Common myeloid progenitor, CD34-positive (primary cell): ENCODE results near the gene ZBTB17.

ENCODE experiments used
- CTCF ChIA-PET: fragments of 350-600 bp; sonication (Branson Sonifier 250); formaldehyde crosslinking; loops from one replicate; lab custom pipeline; 2021; ENCODE audit warnings: antibody characterized with exemption; lab: Charles Lee
- POLR2A ChIA-PET: fragments of 350-600 bp; sonication (Branson Sonifier 250); formaldehyde crosslinking; loops from one replicate; lab custom pipeline; 2021; ENCODE audit warnings: antibody characterized with exemption; lab: Charles Lee
- DNase-seq, 3 donors: peaks; one replicate each; pipeline versions ENCODE4 v3.0.0 to v3.0.0-alpha.2; 2013
- H3K27ac ChIP-seq, 2 experiments: 1 replicate in 1 of 2; 2 replicates in 1 of 2; pipeline ENCODE4 v1.7.0; 2013; ENCODE audit warnings: inconsistent platforms in 2 of 2, low read length in 2 of 2, mild to moderate bottlenecking in 2 of 2, low read depth in 1 of 2, moderate library complexity in 1 of 2; ENCODE audit not compliant: severe bottlenecking in 2 of 2, insufficient read depth in 1 of 2, poor library complexity in 1 of 2
- H3K27me3 ChIP-seq, 5 experiments: replicated peaks in 2 of 5; 1 replicate in 3 of 5; 2 replicates in 2 of 5; pipeline versions ENCODE4 v1.6.1 to v1.7.0; 2013; ENCODE audit warnings: low read length in 4 of 5, mild to moderate bottlenecking in 2 of 5, moderate library complexity in 2 of 5, inconsistent platforms in 1 of 5; ENCODE audit not compliant: insufficient read depth in 5 of 5, control insufficient read depth in 4 of 5
- H3K36me3 ChIP-seq, 4 experiments: 1 replicate in 2 of 4; 2 replicates in 2 of 4; pipeline versions ENCODE4 v1.6.1 to v1.7.0; 2013; ENCODE audit warnings: low read length in 3 of 4, control low read depth in 1 of 4, mild to moderate bottlenecking in 1 of 4; ENCODE audit not compliant: control insufficient read depth in 4 of 4, insufficient read depth in 4 of 4
- H3K4me1 ChIP-seq, 4 experiments: 1 replicate in 3 of 4; 2 replicates in 1 of 4; pipeline versions ENCODE4 v1.6.1 to v1.7.1; 2013; ENCODE audit warnings: low read length in 3 of 4, mild to moderate bottlenecking in 3 of 4, control low read depth in 1 of 4, inconsistent platforms in 1 of 4, moderate library complexity in 1 of 4; ENCODE audit not compliant: control insufficient read depth in 4 of 4, insufficient read depth in 4 of 4; ENCODE audit errors: control extremely low read depth in 1 of 4
- H3K4me3 ChIP-seq, 7 experiments: 1 replicate in 4 of 7; 2 replicates in 3 of 7; pipeline versions ENCODE4 v1.5.1 to v1.7.0; 2013; ENCODE audit warnings: mild to moderate bottlenecking in 7 of 7, low read length in 6 of 7, moderate library complexity in 6 of 7, inconsistent platforms in 2 of 7, low read depth in 2 of 7, control low read depth in 1 of 7; ENCODE audit not compliant: insufficient read depth in 4 of 7, control insufficient read depth in 1 of 7; ENCODE audit errors: extremely low read depth in 1 of 7
- H3K9me3 ChIP-seq, 5 experiments: 1 replicate in 4 of 5; 2 replicates in 1 of 5; pipeline versions ENCODE4 v1.6.1 to v1.7.1; 2013; ENCODE audit warnings: low read length in 4 of 5, mild to moderate bottlenecking in 2 of 5, inconsistent platforms in 1 of 5, low read depth in 1 of 5, moderate library complexity in 1 of 5; ENCODE audit not compliant: control insufficient read depth in 4 of 5, insufficient read depth in 2 of 5; ENCODE audit errors: control extremely low read depth in 1 of 5
- WGBS: methylation state at CpG from one replicate; pipeline ENCODE4 v1.1.5; 2013; ENCODE audit not compliant: insufficient coverage; 5-methylcytosine and 5-hydroxymethylcytosine counted together

Gene ZBTB17

GRCh38 chr1:15949453-15950245 lies 26.3 kb downstream of the ZBTB17 start:
- WGBS = 66% methylated on average over 17 of the region's 25 CpGs
- CTCF ChIA-PET = interaction anchor here (0.5 to 1.8 kb wide), 2 partner anchors 11 to 399 kb away, joined by 3 to 7 read pairs; no protein-coding TSS in a partner anchor
- Histone ChIP-seq H3K36me3 (peaks cover 0 to 58% (median 30%) of the 10 kb centered on the region in 4 experiments), H3K27ac (peak overlapping the region in 1 of 2 experiments; percentile 65), H3K4me3 (no peak overlapping the region), H3K27me3 (no peaks in the 10 kb centered on the region), H3K4me1 (peaks cover 12 to 58% (median 56%) of the 10 kb centered on the region in 4 experiments), H3K9me3 (no peaks in the 10 kb centered on the region)
- POLR2A ChIA-PET = interaction anchor here (0.7 to 0.9 kb wide), 2 partner anchors 27 to 59 kb away, joined by 3 read pairs; partner anchors contain the start of gene ZBTB17
- peak; percentile 61 to 88 (median 84) for DNase-seq

GRCh38 chr1:15948595-15949452 lies 27.1 kb downstream of the ZBTB17 start:
- CTCF ChIA-PET = no interaction called here
- POLR2A ChIA-PET = interaction anchor here (0.7 to 0.9 kb wide), 2 partner anchors 27 to 58 kb away, joined by 3 read pairs; partner anchors contain the start of gene ZBTB17
- 74% methylated on average over 9 of the region's 15 CpGs for WGBS
- H3K4me3 ChIP-seq = no peak overlapping the region
- H3K4me1 ChIP-seq = peaks cover 8 to 50% (median 49%) of the 10 kb centered on the region in 4 experiments
- H3K9me3 ChIP-seq = no peaks in the 10 kb centered on the region
- H3K27me3 ChIP-seq = no peaks in the 10 kb centered on the region
- peaks cover 0 to 66% (median 36%) of the 10 kb centered on the region in 4 experiments for H3K36me3 ChIP-seq
- peak overlapping the region in 1 of 2 experiments; percentile 65 for H3K27ac ChIP-seq
- DNase-seq = no peak

- WGBS = 96% methylated on average over 14 of the region's 16 CpGs
These were observed 27.8 kb downstream of the ZBTB17 start for GRCh38 chr1:15948091-15948591.

GRCh38 chr1:15947382-15948090 lies 28.4 kb downstream of the ZBTB17 start:
- CTCF ChIA-PET = no interaction called here

More at GRCh38 chr1:15948091-15948591, 27.8 kb downstream of the ZBTB17 start:
- no peaks in the 10 kb centered on the region for H3K27me3 ChIP-seq
- no peaks in the 10 kb centered on the region for H3K9me3 ChIP-seq
- no peak for DNase-seq
- peak overlapping the region in 1 of 2 experiments; percentile 65 for H3K27ac ChIP-seq
- peaks cover 5 to 43% (median 42%) of the 10 kb centered on the region in 4 experiments for H3K4me1 ChIP-seq
- ChIA-PET POLR2A (interaction anchor here (0.9 kb wide), 1 partner anchor 28 kb away, joined by 3 read pairs; the partner anchor contains the start of gene ZBTB17), CTCF (no interaction called here)
- H3K36me3 ChIP-seq = peaks cover 0 to 68% (median 41%) of the 10 kb centered on the region in 4 experiments
- H3K4me3 ChIP-seq = no peak overlapping the region

GRCh38 chr1:15946571-15947381 lies 29.1 kb downstream of the ZBTB17 start:
- Histone ChIP-seq H3K4me3 (no peak overlapping the region), H3K27me3 (no peaks in the 10 kb centered on the region), H3K4me1 (peaks cover 0 to 29% (median 28%) of the 10 kb centered on the region in 4 experiments), H3K36me3 (peaks cover 0 to 76% (median 54%) of the 10 kb centered on the region in 4 experiments), H3K27ac (no peak overlapping the region), H3K9me3 (no peaks in the 10 kb centered on the region)
- CTCF ChIA-PET = no interaction called here
- no peak for DNase-seq
- WGBS = 96% methylated on average over 16 of the region's 18 CpGs
- POLR2A ChIA-PET = no interaction called here

More at GRCh38 chr1:15947382-15948090, 28.4 kb downstream of the ZBTB17 start:
- Histone ChIP-seq H3K4me1 (peaks cover 5 to 37% (median 36%) of the 10 kb centered on the region in 4 experiments), H3K9me3 (no peaks in the 10 kb centered on the region), H3K4me3 (no peak overlapping the region), H3K27ac (no peak overlapping the region), H3K36me3 (peaks cover 0 to 72% (median 47%) of the 10 kb centered on the region in 4 experiments), H3K27me3 (no peaks in the 10 kb centered on the region)
- no peak for DNase-seq
- WGBS = 95% methylated on average over 8 of the region's 10 CpGs
- POLR2A ChIA-PET = no interaction called here
